Measurements from ENCODE around the gene NTSR1. TPM values are rescaled to one million over a fixed set of nuclear protein-coding genes. Genes with fewer than 3 reads are reported as not detected.

The NTSR1 gene
- total RNA-seq, 1 experiment from 2014 or later, result not detected

DNA sequence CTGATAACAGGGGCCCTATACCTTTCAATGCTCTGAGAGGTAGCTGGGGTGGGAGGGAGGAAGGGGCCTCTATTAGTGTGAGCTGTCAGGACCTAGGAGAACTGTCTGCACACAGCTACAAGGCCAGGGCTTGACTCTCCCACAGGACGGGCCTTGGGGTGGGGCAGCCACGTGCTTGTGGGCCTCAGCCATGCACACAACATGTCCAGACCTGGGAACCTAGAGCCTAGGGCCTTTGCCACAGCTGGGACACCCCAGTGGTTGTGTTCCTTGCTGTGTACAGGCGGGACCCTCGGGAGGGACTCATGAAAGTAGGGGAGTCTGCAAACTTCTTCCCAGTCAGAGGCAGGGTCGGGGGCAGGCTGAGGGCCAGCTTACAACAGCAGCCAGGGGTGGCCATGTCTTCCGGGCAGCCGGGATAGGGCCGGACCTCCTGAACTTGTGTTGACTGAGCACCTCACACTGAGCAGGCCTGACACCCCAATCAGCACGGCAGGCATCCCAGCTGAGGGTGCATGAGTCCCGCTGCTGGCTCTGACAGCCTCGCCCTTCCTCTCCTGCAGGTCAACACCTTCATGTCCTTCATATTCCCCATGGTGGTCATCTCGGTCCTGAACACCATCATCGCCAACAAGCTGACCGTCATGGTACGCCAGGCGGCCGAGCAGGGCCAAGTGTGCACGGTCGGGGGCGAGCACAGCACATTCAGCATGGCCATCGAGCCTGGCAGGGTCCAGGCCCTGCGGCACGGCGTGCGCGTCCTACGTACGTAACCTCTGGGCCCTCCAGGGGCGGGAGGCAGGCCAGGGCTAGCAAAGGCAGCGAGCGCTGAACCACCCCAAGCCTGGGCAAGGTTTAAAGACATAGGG lies 45.7 kb downstream of the NTSR1 start:
- DNase-seq (ENCODE audit: low read depth in 1 of 2, low spot score in 2 of 2), result no peak
- no peaks in the 10 kb centered on the region for H3K36me3 ChIP-seq
- H3K27ac ChIP-seq, result no peak overlapping the region
- H3K9me3 ChIP-seq (replicated peaks), result no peaks in the 10 kb centered on the region
- peaks cover 44% of the 10 kb centered on the region for H3K27me3 ChIP-seq (replicated peaks)
- H3K4me3 ChIP-seq, result no peak overlapping the region
- no peaks in the 10 kb centered on the region for H3K4me1 ChIP-seq (replicated peaks)

DNA sequence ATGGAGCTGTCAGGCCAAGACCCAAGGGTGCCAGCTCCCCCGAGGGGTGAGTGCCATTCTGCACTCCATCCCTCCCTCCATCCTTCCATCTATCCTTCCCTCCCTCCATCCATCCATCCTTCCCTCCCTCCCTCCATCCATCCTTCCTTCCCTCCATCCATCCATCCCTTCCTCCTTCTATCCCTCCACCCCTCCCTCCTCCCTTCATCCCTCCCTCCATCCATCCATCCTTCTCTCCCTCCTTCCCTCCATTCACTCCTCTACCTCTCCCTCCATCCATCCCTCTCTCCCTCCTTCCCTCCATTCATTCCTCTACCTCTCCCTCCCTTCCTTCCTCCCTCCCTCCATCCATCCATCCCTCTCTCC lies 46.3 kb downstream of the NTSR1 start:
- Histone ChIP-seq H3K36me3 (no peaks in the 10 kb centered on the region), H3K4me3 (no peak overlapping the region), H3K27ac (no peak overlapping the region), H3K9me3 (replicated peaks) (no peaks in the 10 kb centered on the region), H3K4me1 (replicated peaks) (no peaks in the 10 kb centered on the region), H3K27me3 (replicated peaks) (peaks cover 40% of the 10 kb centered on the region)
- no peak for DNase-seq (ENCODE audit: low read depth in 1 of 2, low spot score in 2 of 2)

- no peak for DNase-seq (ENCODE audit: low read depth in 1 of 2, low spot score in 2 of 2)
- Histone ChIP-seq H3K36me3 (no peaks in the 10 kb centered on the region), H3K27ac (no peak overlapping the region), H3K27me3 (replicated peaks) (peaks cover 33% of the 10 kb centered on the region), H3K4me1 (replicated peaks) (no peaks in the 10 kb centered on the region), H3K9me3 (replicated peaks) (no peaks in the 10 kb centered on the region), H3K4me3 (no peak overlapping the region)
These were observed 47.4 kb downstream of the NTSR1 start for GRCh38 chr20:62755817-62756724.

DNA sequence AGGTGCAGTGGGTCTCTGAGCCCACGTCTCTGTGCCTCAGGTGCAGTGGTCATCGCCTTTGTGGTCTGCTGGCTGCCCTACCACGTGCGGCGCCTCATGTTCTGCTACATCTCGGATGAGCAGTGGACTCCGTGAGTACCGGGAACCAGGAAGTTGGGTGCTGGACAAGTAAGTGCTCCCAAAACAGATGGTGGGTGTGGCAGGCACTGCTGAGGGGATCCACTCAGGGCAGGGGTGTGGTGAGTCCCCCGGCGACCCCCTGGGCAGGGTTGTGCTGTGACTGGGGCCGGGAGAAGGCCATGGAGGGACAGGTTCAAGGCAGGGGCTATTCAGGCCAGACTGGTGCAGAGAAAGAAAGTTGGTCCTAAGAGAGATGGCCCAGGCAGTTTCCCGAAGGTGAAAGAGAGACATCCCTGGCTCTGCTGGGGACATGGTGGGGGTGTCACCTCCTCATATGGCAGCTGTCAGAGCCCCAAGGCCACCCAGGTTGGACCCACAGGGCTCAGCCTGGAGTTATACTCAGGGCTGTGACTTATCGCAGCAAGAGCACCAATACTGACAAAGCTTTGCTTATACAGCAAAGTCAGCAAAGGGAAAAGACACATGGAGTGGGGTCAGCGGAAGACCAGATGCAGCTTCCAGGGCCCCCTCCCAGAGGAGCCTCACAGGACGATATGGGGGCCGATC lies 49.7 kb downstream of the NTSR1 start:
- no peak overlapping the region for H3K4me3 ChIP-seq
- H3K27ac ChIP-seq, result no peak overlapping the region
- H3K36me3 ChIP-seq, result no peaks in the 10 kb centered on the region
- no peak for DNase-seq (ENCODE audit: low read depth in 1 of 2, low spot score in 2 of 2)
- no peaks in the 10 kb centered on the region for H3K4me1 ChIP-seq (replicated peaks)
- H3K27me3 ChIP-seq (replicated peaks), result peaks cover 26% of the 10 kb centered on the region
- no peaks in the 10 kb centered on the region for H3K9me3 ChIP-seq (replicated peaks)

DNA sequence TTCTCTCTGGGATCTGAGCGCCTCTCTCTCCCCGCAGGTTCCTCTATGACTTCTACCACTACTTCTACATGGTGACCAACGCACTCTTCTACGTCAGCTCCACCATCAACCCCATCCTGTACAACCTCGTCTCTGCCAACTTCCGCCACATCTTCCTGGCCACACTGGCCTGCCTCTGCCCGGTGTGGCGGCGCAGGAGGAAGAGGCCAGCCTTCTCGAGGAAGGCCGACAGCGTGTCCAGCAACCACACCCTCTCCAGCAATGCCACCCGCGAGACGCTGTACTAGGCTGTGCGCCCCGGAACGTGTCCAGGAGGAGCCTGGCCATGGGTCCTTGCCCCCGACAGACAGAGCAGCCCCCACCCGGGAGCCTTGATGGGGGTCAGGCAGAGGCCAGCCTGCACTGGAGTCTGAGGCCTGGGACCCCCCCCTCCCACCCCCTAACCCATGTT lies 51.4 kb downstream of the NTSR1 start:
- no peak overlapping the region for H3K27ac ChIP-seq
- DNase-seq (ENCODE audit: low read depth in 1 of 2, low spot score in 2 of 2), result no peak
- H3K9me3 ChIP-seq (replicated peaks), result no peaks in the 10 kb centered on the region
- H3K27me3 ChIP-seq (replicated peaks), result peaks cover 29% of the 10 kb centered on the region
- no peaks in the 10 kb centered on the region for H3K4me1 ChIP-seq (replicated peaks)
- H3K36me3 ChIP-seq, result no peaks in the 10 kb centered on the region
- H3K4me3 ChIP-seq, result no peak overlapping the region

DNA sequence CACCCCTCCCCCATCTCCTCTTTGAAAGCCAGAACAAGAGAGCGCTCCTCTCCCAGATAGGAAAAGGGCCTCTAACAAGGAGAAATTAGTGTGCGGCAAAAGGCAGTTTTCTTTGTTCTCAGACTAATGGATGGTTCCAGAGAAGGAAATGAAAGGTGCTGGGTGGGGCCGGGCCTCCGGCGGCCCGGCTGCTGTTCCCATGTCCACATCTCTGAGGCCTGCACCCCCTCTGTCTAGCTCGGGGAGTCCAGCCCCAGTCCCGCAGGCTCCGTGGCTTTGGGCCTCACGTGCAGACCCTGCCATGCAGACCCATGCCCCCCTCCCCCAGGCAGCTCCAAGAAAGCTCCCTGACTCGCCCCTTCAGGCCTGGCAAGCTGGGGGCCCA lies 51.8 kb downstream of the NTSR1 start:
- Histone ChIP-seq H3K4me3 (no peak overlapping the region), H3K27me3 (replicated peaks) (peaks cover 33% of the 10 kb centered on the region), H3K4me1 (replicated peaks) (no peaks in the 10 kb centered on the region), H3K9me3 (replicated peaks) (no peaks in the 10 kb centered on the region), H3K27ac (no peak overlapping the region), H3K36me3 (no peaks in the 10 kb centered on the region)
- DNase-seq (ENCODE audit: low read depth in 1 of 2, low spot score in 2 of 2), result no peak

GRCh38 chr20:62760856-62761758 lies 52.5 kb downstream of the NTSR1 start:
- H3K4me3 ChIP-seq, result no peak overlapping the region
- H3K4me1 ChIP-seq (replicated peaks), result no peaks in the 10 kb centered on the region
- no peak overlapping the region for H3K27ac ChIP-seq
- peaks cover 40% of the 10 kb centered on the region for H3K27me3 ChIP-seq (replicated peaks)
- no peak for DNase-seq (ENCODE audit: low read depth in 1 of 2, low spot score in 2 of 2)
- no peaks in the 10 kb centered on the region for H3K9me3 ChIP-seq (replicated peaks)
- no peaks in the 10 kb centered on the region for H3K36me3 ChIP-seq

DNA sequence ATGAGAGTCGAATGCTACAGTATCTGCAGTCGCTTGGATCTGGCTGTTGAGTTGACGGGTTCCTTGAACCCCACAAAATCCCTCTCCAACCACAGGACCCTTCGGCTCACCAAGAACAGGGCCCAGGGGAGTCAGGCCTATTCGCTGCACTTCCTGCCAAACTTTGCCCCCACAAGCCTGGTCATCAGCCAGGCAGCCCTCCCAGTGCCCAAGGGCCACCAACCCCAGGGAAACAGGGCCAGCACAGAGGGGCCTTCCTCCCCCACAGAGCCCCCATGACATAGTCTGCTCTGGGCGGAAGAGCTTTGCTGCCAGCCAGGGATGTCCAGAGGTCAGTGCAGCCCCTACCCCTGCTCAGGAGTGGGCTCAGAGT lies 53.1 kb downstream of the NTSR1 start:
- Histone ChIP-seq H3K27ac (no peak overlapping the region), H3K36me3 (no peaks in the 10 kb centered on the region), H3K27me3 (replicated peaks) (peaks cover 42% of the 10 kb centered on the region), H3K9me3 (replicated peaks) (no peaks in the 10 kb centered on the region), H3K4me3 (no peak overlapping the region), H3K4me1 (replicated peaks) (no peaks in the 10 kb centered on the region)
- DNase-seq (ENCODE audit: low read depth in 1 of 2, low spot score in 2 of 2), result no peak

DNA sequence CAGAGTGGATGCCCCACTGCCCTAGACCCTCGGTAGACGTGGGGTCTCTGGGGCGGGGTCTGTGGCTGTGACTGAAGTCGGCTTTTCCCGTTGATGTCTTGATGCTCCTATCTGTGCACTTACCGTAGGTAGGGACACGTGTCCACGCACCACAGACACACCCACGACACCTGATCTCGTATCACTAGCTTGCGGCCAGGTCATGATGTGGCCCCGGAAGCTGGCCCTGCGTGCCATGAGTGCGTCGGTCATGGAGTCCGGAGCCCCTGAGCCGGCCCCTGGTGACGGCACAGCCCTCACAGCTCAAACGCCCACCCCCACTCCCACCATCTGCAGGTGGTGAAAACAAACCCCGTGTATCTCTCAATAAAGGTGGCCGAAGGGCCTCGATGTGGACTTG lies 53.7 kb downstream of the NTSR1 start:
- Histone ChIP-seq H3K27me3 (replicated peaks) (peaks cover 40% of the 10 kb centered on the region), H3K36me3 (no peaks in the 10 kb centered on the region), H3K4me3 (no peak overlapping the region), H3K9me3 (replicated peaks) (no peaks in the 10 kb centered on the region), H3K4me1 (replicated peaks) (no peaks in the 10 kb centered on the region), H3K27ac (no peak overlapping the region)
- no peak for DNase-seq (ENCODE audit: low read depth in 1 of 2, low spot score in 2 of 2)

DNA sequence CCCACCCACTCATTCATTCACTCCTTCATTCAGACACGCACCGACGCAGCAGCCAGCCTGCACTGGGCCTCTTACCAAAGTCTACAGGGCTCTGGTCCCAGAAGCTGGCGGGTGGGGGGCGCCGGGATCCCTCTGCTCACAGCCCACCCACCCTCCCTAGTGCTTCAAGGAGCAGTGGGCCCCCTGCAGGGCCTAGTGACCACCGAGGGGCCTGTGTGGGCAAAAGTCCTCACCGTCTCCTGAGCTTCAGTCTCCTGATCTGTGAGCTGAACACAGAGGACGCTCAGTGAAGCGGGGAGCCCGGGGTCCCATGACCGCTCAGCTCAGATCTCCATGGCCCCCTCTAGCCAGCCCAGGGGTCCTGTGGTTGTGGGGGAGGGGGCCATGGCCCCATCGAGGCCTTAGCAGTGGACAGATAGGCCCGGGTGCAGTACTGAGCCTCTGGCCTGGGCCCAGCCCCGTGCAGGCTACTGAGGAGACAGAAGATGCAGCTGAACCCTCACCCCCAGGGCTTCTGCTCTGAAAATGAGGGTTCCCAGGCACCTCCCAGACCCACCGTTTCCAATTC lies 54.2 kb downstream of the NTSR1 start:
- Histone ChIP-seq H3K27ac (no peak overlapping the region), H3K4me1 (replicated peaks) (no peaks in the 10 kb centered on the region), H3K9me3 (replicated peaks) (no peaks in the 10 kb centered on the region)

GRCh38 chr20:62763404-62763803 lies 54.8 kb downstream of the NTSR1 start:
- Histone ChIP-seq H3K4me1 (replicated peaks) (no peaks in the 10 kb centered on the region), H3K36me3 (no peaks in the 10 kb centered on the region), H3K27ac (no peak overlapping the region), H3K9me3 (replicated peaks) (no peaks in the 10 kb centered on the region), H3K4me3 (no peak overlapping the region), H3K27me3 (replicated peaks) (peaks cover 47% of the 10 kb centered on the region)
- no peak for DNase-seq (ENCODE audit: low read depth in 1 of 2, low spot score in 2 of 2)

More for the DNA sequence above, 54.2 kb downstream of the NTSR1 start:
- no peak overlapping the region for H3K4me3 ChIP-seq
- H3K36me3 ChIP-seq, result no peaks in the 10 kb centered on the region
- DNase-seq (ENCODE audit: low read depth in 1 of 2, low spot score in 2 of 2), result no peak
- H3K27me3 ChIP-seq (replicated peaks), result peaks cover 42% of the 10 kb centered on the region

- H3K36me3 ChIP-seq, result no peaks in the 10 kb centered on the region
- H3K4me3 ChIP-seq, result no peak overlapping the region
- no peaks in the 10 kb centered on the region for H3K4me1 ChIP-seq (replicated peaks)
- H3K27me3 ChIP-seq (replicated peaks), result peaks cover 55% of the 10 kb centered on the region
- DNase-seq (ENCODE audit: low read depth in 1 of 2, low spot score in 2 of 2), result no peak
- no peaks in the 10 kb centered on the region for H3K9me3 ChIP-seq (replicated peaks)
- H3K27ac ChIP-seq, result no peak overlapping the region
These were observed 55.7 kb downstream of the NTSR1 start for GRCh38 chr20:62764156-62764935.
